HuH-7.5 (cell line): Measurements from ENCODE around the gene NISCH.

ENCODE experiments used
- DNase-seq: peaks from one replicate; pipeline ENCODE4 v3.0.0; 2011; ENCODE audit warnings: low spot score

The NISCH gene

DNA sequence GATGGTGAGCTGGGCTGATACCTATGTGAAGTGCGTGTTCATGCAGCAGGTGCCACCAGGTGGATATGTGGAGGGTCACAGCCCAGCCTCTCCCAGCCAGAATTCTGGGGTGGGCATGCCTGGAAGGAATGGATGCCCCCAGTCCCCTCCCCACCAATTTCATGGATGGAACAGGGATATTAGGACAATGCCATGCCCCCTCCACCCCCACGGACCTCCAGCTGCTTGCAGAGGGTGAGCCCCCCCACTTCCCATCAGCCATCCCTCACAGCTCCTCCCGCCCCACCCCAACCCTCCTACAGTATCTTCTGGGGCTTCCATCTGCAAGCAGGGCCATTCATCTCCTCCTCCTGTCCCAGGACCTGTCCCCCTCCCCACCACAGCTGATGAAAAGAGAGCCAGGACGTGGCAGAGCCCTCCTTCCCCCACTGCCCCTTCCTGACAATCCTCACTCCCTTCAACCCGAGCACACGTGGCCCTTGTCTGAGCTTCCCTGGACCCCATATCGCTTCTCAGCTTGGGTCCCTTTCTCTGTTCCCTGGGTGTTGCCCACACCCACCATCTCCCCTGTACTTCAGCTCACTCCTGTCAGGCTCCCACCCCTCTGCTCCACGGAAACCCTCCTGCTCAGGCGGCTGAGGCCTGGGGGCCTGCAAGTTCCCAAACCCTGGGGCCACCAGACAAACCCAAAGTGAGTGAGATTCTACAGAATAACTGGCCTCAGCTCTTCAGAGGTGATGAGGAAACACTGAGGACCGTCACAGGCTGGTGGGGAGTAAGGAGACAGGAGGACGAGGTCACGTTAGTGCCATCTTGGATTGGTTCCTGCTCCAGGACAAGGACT, 7.7 kb upstream of the NISCH start:
- no peak for DNase-seq

DNA sequence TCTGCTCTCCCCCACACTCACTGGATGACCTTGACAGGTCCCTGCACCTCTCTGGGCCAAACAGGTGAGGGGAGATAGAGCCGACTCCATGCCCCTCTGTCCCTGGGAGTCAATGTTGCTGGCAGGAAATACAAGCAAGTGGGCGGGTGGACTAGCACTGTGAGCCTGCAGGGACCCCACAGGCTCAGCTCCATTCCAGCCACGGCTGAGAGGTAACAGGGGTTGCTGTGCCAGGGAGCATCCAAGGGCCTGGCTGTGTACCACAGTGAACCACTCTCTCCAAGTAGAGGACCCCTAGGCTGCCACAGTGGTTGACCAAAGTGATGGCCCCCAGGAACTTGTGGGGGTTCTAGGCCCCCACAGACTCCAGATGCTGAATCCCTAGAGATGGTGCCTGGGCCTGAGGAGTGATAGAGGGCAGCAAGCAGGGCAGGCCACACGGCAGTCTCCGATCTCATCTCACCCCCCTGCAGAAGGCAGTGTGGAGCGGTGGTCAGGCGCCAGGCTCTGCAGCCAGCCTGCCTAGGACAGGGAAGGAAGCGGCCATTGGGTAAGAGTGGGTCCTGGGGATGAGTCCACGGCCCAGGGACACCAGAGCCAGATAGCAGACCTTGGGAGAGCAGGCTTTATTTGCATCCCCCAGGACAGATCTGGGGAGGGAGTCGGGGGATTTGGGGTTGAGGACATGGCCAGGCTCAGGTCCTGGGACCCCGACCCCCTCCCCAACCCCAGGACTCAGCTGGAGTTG, 4.7 kb upstream of the NISCH start:
- no peak for DNase-seq

DNA sequence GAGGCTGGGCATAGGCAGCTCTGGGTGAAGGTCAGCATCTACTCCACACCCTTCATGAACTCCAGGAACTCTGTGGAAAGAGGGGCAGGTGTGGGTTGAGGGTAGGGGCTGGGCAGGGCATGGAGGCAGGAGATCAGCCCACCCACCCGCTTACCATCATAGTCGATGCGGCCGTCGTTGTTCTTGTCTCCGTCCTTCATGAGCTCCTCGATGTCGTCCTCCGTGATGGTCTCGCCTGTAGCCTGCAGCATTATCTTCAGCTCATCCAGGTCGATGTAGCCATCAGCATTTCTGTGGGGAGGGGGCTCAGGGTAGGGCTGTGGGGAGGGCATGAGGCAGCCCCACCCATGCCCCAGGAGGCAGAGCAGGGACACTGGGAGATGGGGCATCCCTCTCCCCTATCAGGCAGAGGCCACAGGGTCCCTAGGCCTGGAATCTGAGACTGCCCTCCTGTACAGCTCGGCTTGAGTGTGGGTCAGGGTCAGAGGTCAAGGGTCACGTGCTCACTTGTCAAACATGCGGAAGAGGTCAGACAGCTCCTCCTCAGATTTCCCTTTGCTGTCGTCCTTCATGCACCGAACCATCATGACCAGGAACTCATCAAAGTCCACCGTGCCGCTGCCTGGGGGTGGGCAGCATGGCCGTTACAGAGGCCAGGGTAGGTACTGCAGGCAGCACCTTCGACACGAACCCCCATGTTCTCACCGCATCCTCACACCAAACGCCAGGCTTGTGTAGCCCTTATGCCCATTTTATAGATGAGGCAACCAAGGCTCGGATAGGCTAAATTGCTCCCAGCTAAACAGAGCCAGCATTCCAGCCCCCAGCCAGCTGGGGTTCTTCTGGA, 3.9 kb upstream of the NISCH start:
- DNase-seq, result no peak

DNA sequence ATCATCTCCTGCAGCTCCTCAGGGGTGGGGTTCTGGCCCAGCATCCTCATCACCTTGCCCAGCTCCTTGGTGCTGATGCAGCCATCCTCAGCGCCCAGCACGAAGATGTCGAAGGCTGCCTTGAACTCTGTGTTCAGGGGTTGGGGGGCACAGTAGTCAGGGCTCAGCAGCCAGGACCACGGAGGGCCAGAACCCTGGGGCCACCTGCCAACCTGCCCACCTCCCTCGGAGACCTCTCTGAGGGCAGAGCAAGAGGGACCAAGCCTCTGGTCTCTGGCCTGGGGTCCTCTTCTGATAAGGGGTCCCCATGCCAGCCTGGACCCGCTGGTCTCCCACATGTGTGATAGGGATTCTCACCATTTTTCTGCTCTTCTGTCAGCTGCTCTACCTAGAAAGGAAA, 3.3 kb upstream of the NISCH start:
- no peak for DNase-seq

- DNase-seq, result no peak
These were observed 2.7 kb upstream of the NISCH start for GRCh38 chr3:52452570-52453221.

- no peak for DNase-seq
These were observed 1.7 kb upstream of the NISCH start, which contains the start of gene TNNC1 for GRCh38 chr3:52453496-52454249. Gene TNNC1, minus strand, starts transcription at chr3:52454041. Its CDS starts 26 bp downstream, at chr3:52454015.

- no peak for DNase-seq
These were observed 1.0 kb upstream of the NISCH start for GRCh38 chr3:52454250-52454937.

DNA sequence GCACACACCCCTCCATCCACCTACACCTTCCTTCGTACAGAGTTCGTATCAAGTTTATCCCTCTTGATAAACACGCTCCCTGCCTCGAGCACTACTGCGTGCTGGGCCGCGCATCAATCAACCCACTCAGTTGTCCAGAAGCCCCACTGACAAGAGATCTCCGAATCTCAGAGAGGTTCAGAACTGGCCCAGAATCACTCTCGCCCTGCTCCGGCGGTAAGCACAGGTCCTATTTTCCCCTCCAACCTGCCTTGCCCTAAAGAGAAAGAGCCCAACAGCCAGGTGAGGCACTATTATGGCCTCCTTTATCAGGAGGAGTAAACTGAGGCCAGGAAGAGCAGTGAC, 494 bp upstream of the NISCH start:
- no peak for DNase-seq

GRCh38 chr3:52456169-52456799, 880 bp downstream of the NISCH start:
- DNase-seq, result no peak

DNA sequence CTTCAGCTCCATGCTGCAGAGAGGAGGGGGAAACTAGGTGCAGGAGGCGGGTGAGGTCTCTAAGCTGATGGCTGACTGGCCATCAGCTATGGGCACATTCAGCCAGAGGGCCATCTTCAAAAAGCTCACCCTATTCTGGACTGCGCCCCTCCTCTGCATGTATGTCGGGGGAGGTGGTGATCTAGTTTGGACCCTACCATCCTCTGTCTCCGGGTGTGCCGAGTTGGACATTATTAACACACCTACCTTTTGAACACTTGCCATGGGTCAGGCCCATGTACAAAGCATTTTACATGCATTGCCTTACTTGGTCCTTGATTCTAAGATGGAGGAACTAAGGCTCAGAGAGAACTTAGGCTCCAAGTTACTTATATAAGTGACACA, 1.4 kb downstream of the NISCH start:
- DNase-seq, result no peak

GRCh38 chr3:52458031-52458760, 2.8 kb downstream of the NISCH start:
- no peak for DNase-seq

- DNase-seq, result no peak
These were observed 3.6 kb downstream of the NISCH start for GRCh38 chr3:52458770-52459545.

- DNase-seq, result no peak
These were observed 6.5 kb downstream of the NISCH start for GRCh38 chr3:52461874-52462273.

- DNase-seq, result no peak
These were observed 8.0 kb downstream of the NISCH start for GRCh38 chr3:52463416-52463815.

DNA sequence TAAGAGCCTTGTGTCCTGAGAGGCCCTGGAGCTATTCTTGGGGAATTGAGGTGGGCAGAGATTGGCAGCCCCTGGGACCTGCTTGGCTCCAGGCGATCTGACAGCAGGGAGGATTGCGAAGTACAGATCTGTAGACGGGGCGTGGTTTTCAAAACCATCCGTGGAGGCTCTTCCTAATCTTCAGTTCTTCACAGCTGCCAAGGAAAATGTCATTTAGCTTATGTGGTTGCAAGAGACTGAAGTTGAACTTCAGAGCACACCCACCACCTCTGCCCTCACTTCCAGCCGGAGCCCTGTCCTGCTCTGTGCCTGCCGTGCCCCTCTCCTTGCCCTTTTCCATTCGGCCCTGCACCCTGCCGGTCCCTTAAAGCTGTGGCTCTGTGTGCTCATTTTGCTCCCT, 12.9 kb downstream of the NISCH start:
- no peak for DNase-seq

GRCh38 chr3:52469001-52469400, 13.6 kb downstream of the NISCH start:
- DNase-seq, result no peak

- no peak for DNase-seq
These were observed 15.5 kb downstream of the NISCH start for GRCh38 chr3:52470920-52471319.

DNA sequence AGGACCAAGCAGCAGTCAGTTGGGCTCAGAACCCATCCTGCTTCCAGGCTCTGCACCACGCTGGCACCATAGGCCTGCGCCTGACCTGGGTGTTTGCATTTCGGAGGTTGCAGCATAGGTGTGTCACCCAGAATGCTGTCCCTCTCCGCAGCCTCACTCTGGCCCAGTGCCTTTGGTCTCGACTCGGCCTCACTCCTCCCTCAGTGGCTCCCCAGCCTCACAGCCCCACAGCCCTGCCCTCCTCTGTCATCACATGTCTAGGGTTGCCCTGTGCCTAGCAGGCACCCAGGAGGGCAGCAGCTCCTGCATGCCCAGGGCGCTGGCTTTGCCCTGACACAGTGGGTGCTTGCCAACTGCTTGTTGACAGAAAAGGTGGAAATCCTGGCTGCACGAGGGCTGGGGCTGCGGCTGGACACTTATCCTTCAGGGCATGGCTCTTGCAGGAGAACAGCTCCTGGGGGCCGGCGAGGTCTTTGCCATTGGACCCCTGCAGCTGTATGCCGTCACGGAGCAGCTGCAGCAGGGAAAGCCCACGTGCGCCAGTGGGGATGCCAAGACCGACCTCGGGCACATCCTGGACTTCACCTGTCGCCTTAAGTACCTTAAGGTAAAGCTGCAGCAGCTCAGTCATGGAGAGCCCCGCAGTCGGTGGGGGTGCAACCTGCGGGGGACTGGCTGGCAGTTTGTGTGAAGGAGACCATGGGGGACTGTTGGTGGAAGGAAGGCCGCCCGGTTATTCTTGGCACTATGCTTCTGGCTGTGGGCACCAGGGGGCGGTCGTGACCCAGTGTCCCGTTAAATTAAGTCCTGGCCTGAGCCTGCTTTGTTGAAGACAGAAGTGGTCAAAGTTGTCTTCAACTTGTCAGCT, 16.2 kb downstream of the NISCH start:
- no peak for DNase-seq
